Ectodermal cell (in vitro differentiated cells): ENCODE measurements around the gene TCP11L2. TPM values are rescaled to one million over a fixed set of nuclear protein-coding genes. Genes with fewer than 3 reads are reported as not detected.

Source experiments
- H3K27ac ChIP-seq: 2 replicates; pipeline ENCODE4 v1.7.0; 2013; ENCODE audit warnings: mild to moderate bottlenecking, low read depth, low read length; ENCODE audit not compliant: insufficient read depth, poor library complexity, severe bottlenecking
- H3K27me3 ChIP-seq: 2 replicates; pipeline ENCODE4 v1.7.0; 2013; ENCODE audit warnings: mild to moderate bottlenecking, low read length; ENCODE audit not compliant: insufficient read depth, control insufficient read depth, poor library complexity, severe bottlenecking
- H3K36me3 ChIP-seq: one replicate; pipeline ENCODE4 v1.7.0; 2013; ENCODE audit warnings: low read length; ENCODE audit not compliant: control insufficient read depth, insufficient read depth
- H3K4me1 ChIP-seq: one replicate; pipeline ENCODE4 v1.7.0; 2013; ENCODE audit warnings: low read length; ENCODE audit not compliant: control insufficient read depth, insufficient read depth
- H3K4me3 ChIP-seq: 2 replicates; pipeline ENCODE4 v1.7.0; 2013; ENCODE audit warnings: low read depth, low read length, control low read depth; ENCODE audit not compliant: insufficient read depth
- H3K9me3 ChIP-seq: 2 replicates; pipeline ENCODE4 v1.7.0; 2013; ENCODE audit warnings: mild to moderate bottlenecking, low read length, moderate library complexity; ENCODE audit not compliant: control insufficient read depth
- WGBS, 2 experiments: methylation state at CpG; one replicate each; pipeline ENCODE4 v1.1.7; 2013; ENCODE audit warnings: missing lambda C conversion rate in 2 of 2; 5-methylcytosine and 5-hydroxymethylcytosine counted together
- polyA plus RNA-seq, 4 experiments: library from polyadenylated mRNA; stranded (reverse); fragments of 50-300 nt; gene quantifications; one replicate each; pipeline ENCODE4 v1.2.3, GENCODE V29; 2013

TCP11L2 gene
- polyA plus RNA-seq (2013, experiment 1 of 4): 10.6 TPM
- 9.5 TPM for polyA plus RNA-seq (2013, experiment 2 of 4)
- polyA plus RNA-seq (2013, experiment 3 of 4): 5.9 TPM
- 7.9 TPM for polyA plus RNA-seq (2013, experiment 4 of 4)

DNA sequence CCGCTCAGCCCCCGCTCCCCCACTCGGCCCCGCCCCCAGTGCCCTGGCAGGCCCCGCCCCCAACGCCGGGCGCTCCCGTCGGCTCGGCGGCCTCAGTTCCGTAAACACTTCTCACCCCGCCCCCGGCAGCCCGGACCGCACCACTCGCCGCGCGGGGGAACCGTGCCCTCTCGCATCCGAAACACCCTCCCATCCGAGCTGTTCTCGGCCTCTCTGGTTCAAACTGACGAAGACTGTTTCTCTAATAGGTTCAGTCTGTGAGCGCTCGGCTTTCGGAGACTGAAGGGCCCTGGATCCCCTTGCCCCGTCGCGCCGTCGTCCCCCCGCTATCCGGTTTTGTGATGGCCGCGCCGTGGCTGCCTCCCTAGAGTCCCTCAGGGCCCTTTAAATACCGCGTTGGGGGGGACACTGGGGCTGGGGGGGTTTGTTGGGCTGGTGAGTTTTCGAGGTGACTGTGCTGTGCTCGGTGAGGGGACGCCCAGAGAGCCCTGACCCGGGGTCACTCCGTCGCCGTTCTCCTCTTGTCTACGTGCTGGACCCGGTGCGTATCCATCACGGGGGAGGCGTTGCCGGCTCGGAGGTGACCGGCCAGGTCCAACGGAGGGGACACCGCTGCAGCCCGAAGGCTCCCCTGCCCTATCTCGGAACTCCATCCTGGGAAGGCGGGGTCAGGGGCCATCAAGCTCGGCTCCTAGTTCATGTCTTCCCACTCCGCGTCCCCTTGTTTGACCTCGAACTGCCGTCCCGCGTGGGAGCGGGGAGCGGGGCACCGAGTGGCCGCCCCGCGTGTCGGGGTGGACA, at the start of gene TCP11L2:
Gene TCP11L2, plus strand, starts transcription at position 333 of the 801 bp plus-strand sequence. CDS start 8,343 bp downstream, outside the sequence.
- H3K36me3 ChIP-seq: no peaks in the 10 kb centered on the region
- peaks cover 4% of the 10 kb centered on the region for H3K27me3 ChIP-seq
- peak within 1 kb of the TSS; percentile 98 for H3K27ac ChIP-seq
- no peaks in the 10 kb centered on the region for H3K9me3 ChIP-seq
- H3K4me3 ChIP-seq: peak within 1 kb of the TSS; percentile 92
- H3K4me1 ChIP-seq: peaks cover 10% of the 10 kb centered on the region
- 0% methylated on average over 72 to 76 of the region's 76 CpGs for WGBS, 2 experiments

DNA sequence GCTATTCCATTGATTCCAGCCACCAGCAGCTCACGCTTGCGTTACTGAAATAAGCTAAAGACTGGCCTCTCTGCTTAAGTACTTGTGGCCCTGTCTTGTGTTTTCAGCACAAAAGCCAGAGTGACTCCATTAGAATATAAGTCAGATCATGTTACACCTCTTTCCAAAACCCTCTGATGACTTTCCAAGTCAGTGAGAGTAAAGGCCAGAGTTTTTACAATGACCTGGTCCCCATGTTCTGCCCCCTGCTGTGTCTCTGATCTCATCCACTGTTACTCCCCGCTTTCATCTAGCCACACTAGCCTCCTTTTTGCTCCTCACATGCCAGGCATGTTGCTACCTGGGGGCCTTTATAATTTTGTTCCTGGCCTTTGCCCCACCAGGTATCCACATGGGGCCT, 47.8 kb upstream of the TCP11L2 start:
- WGBS, 2 experiments: 25 to 27% methylated on average over 3 of the region's 3 CpGs

DNA sequence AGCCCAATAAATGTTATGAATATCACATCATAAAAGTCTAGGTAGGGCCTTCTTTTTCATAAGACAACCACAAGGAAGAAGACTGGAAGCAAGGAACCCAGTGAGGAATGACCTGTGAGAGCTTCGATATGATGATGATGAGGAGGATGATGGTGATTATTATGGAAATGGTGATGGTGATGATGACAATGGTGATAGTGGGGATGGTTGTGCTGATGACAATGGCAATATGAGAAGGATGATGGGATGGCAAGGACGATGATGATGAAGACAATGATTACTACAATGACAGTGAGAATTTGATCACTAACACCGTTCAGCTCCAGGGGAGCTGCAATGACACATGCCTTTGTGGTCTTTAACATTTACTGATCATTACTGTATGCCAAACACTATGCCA, 47.0 kb upstream of the TCP11L2 start:
- Histone ChIP-seq H3K4me3 (no peak overlapping the region), H3K9me3 (no peaks in the 10 kb centered on the region), H3K4me1 (peaks cover 19% of the 10 kb centered on the region), H3K27me3 (no peaks in the 10 kb centered on the region), H3K27ac (no peak overlapping the region), H3K36me3 (no peaks in the 10 kb centered on the region)
- WGBS, 2 experiments: 92% methylated on average over 3 of the region's 3 CpGs

More for the DNA sequence above, 47.8 kb upstream of the TCP11L2 start:
- Histone ChIP-seq H3K27me3 (no peaks in the 10 kb centered on the region), H3K9me3 (no peaks in the 10 kb centered on the region), H3K27ac (no peak overlapping the region), H3K4me3 (no peak overlapping the region), H3K36me3 (no peaks in the 10 kb centered on the region), H3K4me1 (peaks cover 19% of the 10 kb centered on the region)

DNA sequence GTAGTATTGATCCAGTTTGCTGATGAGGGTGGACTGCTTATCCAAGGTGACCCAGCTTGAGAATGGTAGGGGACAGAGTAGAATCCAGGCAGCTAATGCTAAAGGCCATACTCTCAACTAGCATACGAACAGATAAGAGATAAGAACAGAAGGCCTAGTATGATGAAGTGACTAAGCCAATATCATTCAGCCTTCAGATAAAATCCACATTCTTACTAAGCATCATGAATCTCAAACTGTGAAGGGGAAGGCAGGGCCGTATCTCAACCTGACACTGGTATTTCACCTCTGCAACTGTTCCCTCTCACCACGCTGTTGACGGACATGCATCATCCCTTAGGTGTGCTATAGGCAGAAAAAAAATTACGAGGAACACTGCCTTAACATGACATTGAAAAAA, 46.6 kb upstream of the TCP11L2 start:
- no peaks in the 10 kb centered on the region for H3K36me3 ChIP-seq
- H3K4me3 ChIP-seq: no peak overlapping the region
- peaks cover 19% of the 10 kb centered on the region for H3K4me1 ChIP-seq
- H3K27ac ChIP-seq: no peak overlapping the region
- WGBS, 2 experiments: 91 to 94% methylated on average over 5 of the region's 5 CpGs
- no peaks in the 10 kb centered on the region for H3K9me3 ChIP-seq
- no peaks in the 10 kb centered on the region for H3K27me3 ChIP-seq

DNA sequence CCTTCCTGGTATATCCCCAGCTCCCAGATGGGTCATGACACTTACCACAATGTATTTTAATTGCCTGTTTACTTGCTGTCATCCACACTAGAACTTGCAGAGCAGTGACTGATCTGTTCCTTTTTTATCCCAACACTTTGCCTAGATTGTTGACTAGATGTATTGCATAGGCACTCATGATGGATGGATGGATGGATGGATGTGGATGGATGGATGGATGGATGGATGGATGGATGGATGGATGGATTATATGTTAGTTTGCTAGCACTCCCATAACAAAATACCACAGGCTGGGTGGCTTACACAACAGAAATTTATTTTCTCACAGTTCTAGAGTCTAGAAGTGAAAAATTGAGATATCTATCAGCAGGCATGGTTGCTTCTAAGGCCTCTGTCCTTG, 46.0 kb upstream of the TCP11L2 start:
- Histone ChIP-seq H3K4me1 (peaks cover 15% of the 10 kb centered on the region), H3K27me3 (no peaks in the 10 kb centered on the region), H3K4me3 (no peak overlapping the region), H3K9me3 (no peaks in the 10 kb centered on the region), H3K36me3 (no peaks in the 10 kb centered on the region), H3K27ac (no peak overlapping the region)

DNA sequence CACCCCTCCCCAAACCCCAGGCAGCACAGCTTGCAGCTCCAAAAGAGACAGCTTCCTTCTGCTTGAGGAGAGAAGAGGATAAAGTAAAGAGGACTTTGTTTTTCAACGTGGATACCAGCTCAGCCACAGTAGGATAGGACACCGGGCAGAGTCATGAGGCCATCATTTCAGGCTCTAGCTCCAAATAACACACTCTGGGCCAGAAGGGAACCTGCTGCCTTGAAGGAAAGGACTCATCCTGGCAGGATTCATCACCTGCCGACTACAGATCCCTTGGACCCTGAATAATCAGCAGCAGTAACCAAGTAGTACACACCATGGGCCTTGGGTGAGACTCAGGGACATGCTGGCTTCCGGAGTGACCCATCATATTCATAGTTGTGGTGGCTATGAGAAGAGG, 44.3 kb upstream of the TCP11L2 start:
- WGBS, 2 experiments: 84 to 88% methylated on average over 4 of the region's 4 CpGs
- H3K36me3 ChIP-seq: no peaks in the 10 kb centered on the region
- no peak overlapping the region for H3K27ac ChIP-seq
- no peaks in the 10 kb centered on the region for H3K9me3 ChIP-seq
- H3K4me3 ChIP-seq: no peak overlapping the region
- H3K4me1 ChIP-seq: peaks cover 12% of the 10 kb centered on the region
- H3K27me3 ChIP-seq: no peaks in the 10 kb centered on the region

DNA sequence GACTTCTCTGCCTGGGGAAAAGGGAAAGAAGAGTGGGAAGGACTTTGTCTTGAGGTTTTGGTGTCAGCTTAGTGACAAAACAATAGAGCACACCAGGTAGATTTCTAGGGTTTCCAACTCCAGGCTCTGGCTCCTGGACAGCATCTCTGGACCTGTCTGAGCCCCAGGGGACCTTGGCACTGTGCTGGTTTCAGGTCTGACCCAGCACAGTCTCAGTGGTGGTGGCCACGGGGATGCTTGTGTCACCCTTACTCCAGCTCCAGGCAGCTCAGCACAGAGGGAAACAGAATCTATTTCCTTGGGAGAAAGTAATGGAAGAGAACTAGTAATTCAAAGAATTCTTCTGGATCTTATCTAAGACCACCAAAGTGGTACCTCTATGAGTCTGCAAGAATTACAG, 43.6 kb upstream of the TCP11L2 start:
- H3K27ac ChIP-seq: no peak overlapping the region
- no peaks in the 10 kb centered on the region for H3K9me3 ChIP-seq
- peaks cover 11% of the 10 kb centered on the region for H3K4me1 ChIP-seq
- WGBS, 2 experiments: 89 to 96% methylated on average over 1 of the region's 1 CpG
- no peaks in the 10 kb centered on the region for H3K36me3 ChIP-seq
- H3K4me3 ChIP-seq: no peak overlapping the region
- no peaks in the 10 kb centered on the region for H3K27me3 ChIP-seq

DNA sequence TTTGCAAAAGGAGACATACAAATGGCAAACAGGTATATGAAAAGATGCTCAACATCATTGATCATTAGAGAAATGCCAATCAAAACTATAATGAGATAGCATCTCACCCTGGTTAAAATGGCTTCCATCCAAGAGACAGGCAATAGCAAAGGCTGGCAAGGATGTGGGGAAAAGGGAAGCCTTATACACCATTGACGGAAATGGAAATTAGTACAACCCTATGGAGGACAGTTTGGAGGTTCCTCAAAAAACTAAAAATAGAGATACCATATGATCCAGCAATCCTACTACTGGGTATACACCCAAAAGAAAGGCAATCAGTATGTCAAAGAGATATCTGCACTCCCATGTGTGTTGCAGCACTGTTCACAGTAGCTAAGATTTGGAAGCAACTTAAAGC, 37.4 kb upstream of the TCP11L2 start:
- no peaks in the 10 kb centered on the region for H3K27me3 ChIP-seq
- H3K4me1 ChIP-seq: no peaks in the 10 kb centered on the region
- H3K9me3 ChIP-seq: no peaks in the 10 kb centered on the region
- no peak overlapping the region for H3K4me3 ChIP-seq
- 89 to 100% methylated on average over 1 of the region's 1 CpG for WGBS, 2 experiments
- H3K36me3 ChIP-seq: no peaks in the 10 kb centered on the region
- no peak overlapping the region for H3K27ac ChIP-seq

DNA sequence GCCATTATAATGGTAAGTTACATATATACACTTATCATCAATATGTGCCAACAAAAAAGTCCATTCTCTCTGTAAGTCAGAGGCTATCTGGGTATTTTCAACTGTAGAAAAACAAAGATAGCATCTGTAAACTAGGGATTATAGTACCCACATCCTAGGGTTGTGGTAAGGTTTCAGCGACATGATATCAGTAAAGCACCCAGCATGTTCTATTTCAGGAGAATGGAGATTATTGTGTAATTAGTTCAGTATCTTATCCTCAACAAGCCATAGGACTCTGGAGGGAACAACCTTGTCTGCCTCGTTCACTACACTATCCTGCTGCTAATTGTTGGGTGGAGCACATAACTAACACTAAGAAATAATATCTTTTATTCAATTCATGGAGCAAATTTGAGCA, 35.0 kb upstream of the TCP11L2 start:
- no peaks in the 10 kb centered on the region for H3K27me3 ChIP-seq
- no peaks in the 10 kb centered on the region for H3K9me3 ChIP-seq
- H3K27ac ChIP-seq: no peak overlapping the region
- H3K4me3 ChIP-seq: no peak overlapping the region
- no peaks in the 10 kb centered on the region for H3K4me1 ChIP-seq
- H3K36me3 ChIP-seq: no peaks in the 10 kb centered on the region
- 88 to 90% methylated on average over 2 of the region's 2 CpGs for WGBS, 2 experiments

DNA sequence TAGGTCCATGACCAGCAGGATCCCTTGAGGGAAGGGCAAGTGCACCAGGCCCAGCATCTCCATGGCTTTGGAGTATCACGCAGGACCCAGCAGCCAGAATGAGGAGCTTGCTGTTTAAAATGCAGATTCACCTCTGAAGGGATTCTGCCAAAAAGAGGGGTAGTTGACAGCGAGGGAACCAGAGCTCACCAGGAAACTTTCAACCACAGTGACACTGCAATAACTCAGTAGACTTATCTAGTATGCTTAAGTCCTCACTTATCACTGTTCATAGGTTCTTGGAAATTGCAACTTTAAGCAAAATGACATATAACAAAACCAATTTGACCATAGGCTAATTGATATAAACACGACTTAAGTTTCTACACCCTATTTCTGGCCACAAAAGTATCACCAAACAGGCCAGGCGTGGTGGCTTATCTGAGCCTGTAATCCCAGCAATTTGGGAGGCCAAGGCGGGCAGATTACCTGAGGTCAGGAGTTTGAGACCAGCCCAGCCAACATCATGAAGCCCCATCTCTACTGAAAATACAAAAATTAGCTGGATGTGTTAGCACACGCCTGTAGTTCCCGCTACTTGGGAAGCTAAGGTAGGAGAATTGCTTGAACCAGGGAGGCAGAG, 33.3 kb upstream of the TCP11L2 start:
- Histone ChIP-seq H3K4me3 (no peak overlapping the region), H3K27ac (no peak overlapping the region), H3K9me3 (no peaks in the 10 kb centered on the region), H3K36me3 (no peaks in the 10 kb centered on the region), H3K4me1 (no peaks in the 10 kb centered on the region), H3K27me3 (no peaks in the 10 kb centered on the region)
- WGBS, 2 experiments: 89 to 90% methylated on average over 7 of the region's 7 CpGs
